HUDEP-2 (cell line): ENCODE results near the gene TEX11.
"Not testable (repeated sequence)": the region's sequence is repeated elsewhere in the genome, so short reads cannot be mapped to it uniquely, and the experiment has no call there.

Experiments used
- DNase-seq, 76 experiments: peaks; one replicate each; lab custom pipeline; 2025; ENCODE audit not compliant: unreplicated experiment in 76 of 76; lab: John Stamatoyannopoulos, UW

TEX11 gene

GRCh38 chrX:70762285-70762684, 146.2 kb downstream of the TEX11 start:
- no peak for DNase-seq

GRCh38 chrX:70755850-70756249, 152.7 kb downstream of the TEX11 start:
- no peak for DNase-seq

GRCh38 chrX:70754169-70754848, 154.2 kb downstream of the TEX11 start:
- no peak for DNase-seq

- DNase-seq: not testable (repeated sequence)
Observed at GRCh38 chrX:70733774-70734173, 174.7 kb downstream of the TEX11 start.

- DNase-seq: not testable (repeated sequence)
Observed at GRCh38 chrX:70727961-70728360, 180.6 kb downstream of the TEX11 start.

GRCh38 chrX:70720721-70721120, 187.8 kb downstream of the TEX11 start:
- DNase-seq: no peak

GRCh38 chrX:70711336-70711735, 197.2 kb downstream of the TEX11 start:
- DNase-seq: not testable (repeated sequence)

GRCh38 chrX:70694339-70695122, 214.0 kb downstream of the TEX11 start:
- no peak for DNase-seq

- not testable (repeated sequence) for DNase-seq
Observed at GRCh38 chrX:70679455-70679854, 229.1 kb downstream of the TEX11 start.

GRCh38 chrX:70675284-70675683, 233.2 kb downstream of the TEX11 start:
- no peak for DNase-seq

GRCh38 chrX:70672326-70672725, 236.2 kb downstream of the TEX11 start:
- no peak for DNase-seq

GRCh38 chrX:70669120-70669519, 239.4 kb downstream of the TEX11 start:
- DNase-seq: no peak

GRCh38 chrX:70664726-70665125, 243.8 kb downstream of the TEX11 start:
- peak in 1 of 76 experiments; percentile 0 for DNase-seq

GRCh38 chrX:70661124-70661523, 247.4 kb downstream of the TEX11 start:
- not testable (repeated sequence) for DNase-seq

GRCh38 chrX:70657546-70657945, 251.0 kb downstream of the TEX11 start:
- not testable (repeated sequence) for DNase-seq

- DNase-seq: no peak
Observed at GRCh38 chrX:70656304-70656703, 252.2 kb downstream of the TEX11 start.

- DNase-seq: not testable (repeated sequence)
Observed at GRCh38 chrX:70647910-70648309, 260.6 kb downstream of the TEX11 start.

GRCh38 chrX:70636218-70636617, 272.3 kb downstream of the TEX11 start:
- no peak for DNase-seq

GRCh38 chrX:70635669-70636068, 272.8 kb downstream of the TEX11 start:
- DNase-seq: no peak

GRCh38 chrX:70635227-70635626, 273.3 kb downstream of the TEX11 start:
- no peak for DNase-seq

- no peak for DNase-seq
Observed at GRCh38 chrX:70621743-70622142, 286.8 kb downstream of the TEX11 start.

GRCh38 chrX:70618467-70618866, 290.0 kb downstream of the TEX11 start:
- no peak for DNase-seq
